K562 (cell line): ENCODE measurements around the gene RHBDF2. TPM values are rescaled to one million over a fixed set of nuclear protein-coding genes. Genes with fewer than 3 reads are reported as not detected.

ENCODE experiments used
- ATAC-seq: fragments of 200-7000 bp; cut with Tn5 transposase; 3 replicates; pipeline ENCODE4 v1.9.1; 2020; ENCODE audit warnings: moderate library complexity
- BruUV-seq: library from RNA; stranded (reverse); fragments of 400-500 nt; replicated peaks from 2 replicates; lab custom pipeline; 2021; lab: Mats Ljungman, UMichigan
- CTCF ChIA-PET: fragments of 300-600 bp; formaldehyde crosslinking; extraction: SDS; loops from one replicate; lab custom pipeline; 2021; ENCODE audit warnings: low intra/inter-chr PET ratio; lab: Yijun Ruan, JAX
- POLR2A ChIA-PET: fragments of 300-600, 350-650 bp; sonication (Branson Sonifier 250); formaldehyde crosslinking; extraction: SDS; loops from one replicate; lab custom pipeline; 2021; ENCODE audit warnings: antibody characterized with exemption, inconsistent platforms; lab: Yijun Ruan, JAX
- DNase-seq, 4 experiments: peaks; one replicate each; pipeline versions ENCODE4 v3.0.0 to v3.0.0-alpha.2; 2011 to 2018; ENCODE audit warnings: low spot score in 3 of 4, mixed read lengths in 3 of 4; ENCODE audit errors: extremely low read depth in 1 of 4
- FAIRE-seq: peaks from 2 replicates; lab custom pipeline; 2011; peaks lifted over from hg19 to GRCh38; lab: Jason Lieb, UNC
- H2AFZ ChIP-seq: 2 replicates; pipeline ENCODE4 v1.6.0; 2011; ENCODE audit warnings: low read depth, low read length, control low read depth, inconsistent platforms
- H3K27ac ChIP-seq: fragments of 200-600 bp; 3 replicates; pipeline ENCODE4 v1.8.0; 2011; ENCODE audit warnings: low read depth, mild to moderate bottlenecking, control low read depth, inconsistent platforms, low read length, moderate library complexity, mixed read lengths; ENCODE audit errors: extremely low read depth
- H3K27me3 ChIP-seq, 2 experiments: fragments of 300-600 bp in 1 of 2; 2 replicates in 1 of 2; 3 replicates in 1 of 2; pipeline versions ENCODE4 v1.6.0 to v1.8.0; 2011; ENCODE audit warnings: inconsistent platforms in 2 of 2, low read length in 2 of 2, mild to moderate bottlenecking in 1 of 2, mixed read lengths in 1 of 2, moderate library complexity in 1 of 2; ENCODE audit not compliant: control insufficient read depth in 2 of 2, insufficient read depth in 2 of 2
- H3K36me3 ChIP-seq: fragments of 300-600 bp; 3 replicates; pipeline ENCODE4 v1.8.0; 2011; ENCODE audit warnings: mild to moderate bottlenecking, low read length, inconsistent platforms; ENCODE audit not compliant: control insufficient read depth, insufficient read depth
- H3K4me1 ChIP-seq, 2 experiments: fragments of 200-600 bp in 1 of 2; replicated peaks in 1 of 2; 2 replicates in 1 of 2; 3 replicates in 1 of 2; pipeline versions ENCODE4 v1.5.1 to v1.8.0; 2011; ENCODE audit warnings: inconsistent platforms in 2 of 2, low read length in 2 of 2, mild to moderate bottlenecking in 1 of 2, mixed read lengths in 1 of 2, moderate library complexity in 1 of 2; ENCODE audit not compliant: control insufficient read depth in 2 of 2, insufficient read depth in 2 of 2
- H3K4me2 ChIP-seq: 2 replicates; pipeline ENCODE4 v1.6.1; 2011; ENCODE audit warnings: low read length, control low read depth, inconsistent platforms, mixed read lengths; ENCODE audit not compliant: insufficient read depth
- H3K4me3 ChIP-seq: fragments of 200-600 bp; sonication (generic), shearing (Covaris generic); 2 replicates; pipeline ENCODE4 v1.5.1; 2016; ENCODE audit warnings: control low read depth, inconsistent platforms
- H3K79me2 ChIP-seq: fragments of 200-600 bp; 3 replicates; pipeline ENCODE4 v1.8.0; 2011; ENCODE audit warnings: low read length, inconsistent platforms; ENCODE audit not compliant: control insufficient read depth, insufficient read depth
- H3K9ac ChIP-seq, 2 experiments: 2 replicates each; pipeline versions ENCODE4 v1.6.0 to v1.6.1; 2011; ENCODE audit warnings: low read depth in 2 of 2, low read length in 2 of 2, control low read depth in 1 of 2, inconsistent platforms in 1 of 2, mild to moderate bottlenecking in 1 of 2, mixed read lengths in 1 of 2; ENCODE audit not compliant: insufficient read depth in 1 of 2
- H3K9me1 ChIP-seq: one replicate; pipeline ENCODE4 v1.6.0; 2011; ENCODE audit warnings: inconsistent platforms, mild to moderate bottlenecking, low read length, moderate library complexity; ENCODE audit not compliant: control insufficient read depth, insufficient read depth
- H3K9me3 ChIP-seq: replicated peaks from 2 replicates; pipeline ENCODE4 v1.5.1; 2011; ENCODE audit warnings: low read depth, low read length, inconsistent platforms; ENCODE audit not compliant: control insufficient read depth, insufficient read depth
- H4K20me1 ChIP-seq: replicated peaks from 2 replicates; pipeline ENCODE4 v1.6.1; 2011; ENCODE audit warnings: low read length, inconsistent platforms, mixed read lengths; ENCODE audit not compliant: control insufficient read depth, insufficient read depth
- DACH1 ChIP-seq: fragments of 450-650 bp; IDR thresholded peaks from 2 replicates; pipeline ENCODE4 v1.6.1; 2018; ENCODE audit not compliant: partially characterized antibody
- EP300 ChIP-seq: IDR thresholded peaks from 2 replicates; pipeline ENCODE4 v1.6.1; 2012; ENCODE audit warnings: low read length, improper control_type of control experiment
- ETV5 ChIP-seq: sonication (generic); formaldehyde crosslinking; IDR thresholded peaks from 2 replicates; pipeline ENCODE4 v1.4.0; 2020; ENCODE audit warnings: low read depth, mild to moderate bottlenecking, missing genetic modification reagents
- LARP7 ChIP-seq: fragments of 450-650 bp; IDR thresholded peaks from 2 replicates; pipeline ENCODE4 v1.6.1; 2016
- MAFG ChIP-seq: fragments of 450-650 bp; conservative IDR thresholded peaks from 2 replicates; pipeline ENCODE4 v1.6.1; 2016; ENCODE audit warnings: missing genetic modification characterization, missing compliant biosample characterization
- MITF ChIP-seq: IDR thresholded peaks from 2 replicates; pipeline ENCODE4 v1.6.1; 2014; ENCODE audit warnings: antibody characterized with exemption
- PURB ChIP-seq: sonication (generic); formaldehyde crosslinking; IDR thresholded peaks from 2 replicates; pipeline ENCODE4 v1.9.0; 2021; ENCODE audit warnings: low read depth, mild to moderate bottlenecking, missing genetic modification reagents
- PYGO2 ChIP-seq: fragments of 450-650 bp; IDR thresholded peaks from 2 replicates; pipeline ENCODE4 v1.6.1; 2016; ENCODE audit warnings: mild to moderate bottlenecking, missing genetic modification characterization, moderate library complexity, missing compliant biosample characterization
- SMARCA5 ChIP-seq: fragments of 450-650 bp; IDR thresholded peaks from 2 replicates; pipeline ENCODE4 v1.6.1; 2016
- USF2 ChIP-seq: sonication (generic); formaldehyde crosslinking; IDR thresholded peaks from 2 replicates; pipeline ENCODE4 v1.5.0; 2020; ENCODE audit warnings: missing genetic modification reagents
- VEZF1 ChIP-seq: fragments of 200-800 bp; sonication (Bioruptor generic); IDR thresholded peaks from 2 replicates; pipeline ENCODE4 v1.6.1; 2017; ENCODE audit warnings: missing genetic modification characterization, missing compliant biosample characterization
- ZC3H11A ChIP-seq: IDR thresholded peaks from 2 replicates; pipeline ENCODE4 v1.6.1; 2012; ENCODE audit warnings: low read depth, low read length, improper control_type of control experiment
- ZNF184 ChIP-seq: sonication (generic); formaldehyde crosslinking; IDR thresholded peaks from 2 replicates; pipeline ENCODE4 v1.5.0; 2020; ENCODE audit warnings: missing genetic modification reagents
- ZNF436 ChIP-seq: fragments of 250-450, 450-650 bp; sonication (Bioruptor Pico); formaldehyde crosslinking; IDR thresholded peaks from 2 replicates; pipeline ENCODE4 v1.7.0; 2020; ENCODE audit warnings: mild to moderate bottlenecking
- WGBS: fragments of 100-300 bp; shearing (Covaris generic); methylation state at CpG from one replicate; pipeline ENCODE4 v1.1.6; 2016; ENCODE audit warnings: low coverage, mixed read lengths; ENCODE audit not compliant: insufficient coverage; ENCODE audit errors: missing lambda C conversion rate; 5-methylcytosine and 5-hydroxymethylcytosine counted together
- in situ Hi-C: fragments of 300-500 bp; cut with MboI; formaldehyde crosslinking; loops from 4 replicates; pipeline ENCODE4 v1.15.0; 2018; ENCODE audit warnings: inconsistent platforms, mixed read lengths
- intact Hi-C: fragments of 100-400 bp; cut with micrococcal nuclease; formaldehyde crosslinking; loops from 2 replicates; pipeline ENCODE4 v1.14.2; 2022
- polyA plus RNA-seq, 8 experiments: library from polyadenylated mRNA; depleted of rRNA in 4 of 8; stranded (reverse) in 5 of 8; unstranded in 3 of 8; fragments of >200 nt; fragmentation: Nextera tagmentation in 2 of 8; fragmentation: Illumina TruSeq in 1 of 8; extraction: Ambion mirVana in 2 of 8; extraction: Trizol in 1 of 8; gene quantifications; 2 replicates each; pipeline versions ENCODE4 v1.2.1 to v1.2.3, GENCODE V29; 2011 to 2014; ENCODE audit warnings: inconsistent platforms in 1 of 8, missing spikeins in 1 of 8
- total RNA-seq, 7 experiments: library from RNA; depleted of rRNA in 6 of 7; stranded (reverse); fragments of >200 nt in 6 of 7; fragmentation: Illumina TruSeq in 2 of 7; extraction: Trizol in 2 of 7; gene quantifications; 2 replicates each; pipeline versions ENCODE4 v1.2.1 to v1.2.3, GENCODE V29; 2011 to 2021; ENCODE audit warnings: low replicate concordance in 1 of 7

RHBDF2 gene
- total and polyA plus RNA-seq, 9 of the 15 experiments (the other 6 are each of a cell fraction or from before 2014, with no cell fraction given) = 0.04 to 2.8 (median 1.1) TPM

- in situ Hi-C loops = no loop called here
- no peak overlapping the region for H3K4me2 ChIP-seq
- POLR2A ChIA-PET = interaction anchor here (0.5 to 1.2 kb wide), 3 partner anchors 17 to 54 kb away, joined by 3 to 4 read pairs (median 3); no protein-coding TSS in a partner anchor
Observed at GRCh38 chr17:76422860-76423259, 78.4 kb downstream of the RHBDF2 start.

GRCh38 chr17:76422406-76422805, 78.8 kb downstream of the RHBDF2 start:
- 91% methylated on average over 7 of the region's 8 CpGs for WGBS
- H3K4me2 ChIP-seq = no peak overlapping the region
- H3K79me2 ChIP-seq = peaks cover 56% of the 10 kb centered on the region
- H3K9ac ChIP-seq = no peak overlapping the region; a peak in 1 of 4 replicates
- peaks cover 5% of the 10 kb centered on the region; the same call in 2 of the 3 replicates for H3K36me3 ChIP-seq
- in situ Hi-C loops = no loop called here
- peaks cover 6 to 22% of the 10 kb centered on the region in 2 experiments; a peak in 4 of 5 replicates for H3K4me1 ChIP-seq
- ChIA-PET POLR2A (no interaction called here), CTCF (no interaction called here)
- ATAC-seq (no peak), DNase-seq (no peak), FAIRE-seq (no peak)
- no TSS peak for BruUV-seq
- intact Hi-C loops = no loop called here
- H3K4me3 ChIP-seq = no peak overlapping the region
- H2AFZ ChIP-seq = no peak overlapping the region
- peaks cover 7% of the 10 kb centered on the region for H4K20me1 ChIP-seq
- no peak overlapping the region for H3K27ac ChIP-seq
- no peaks in the 10 kb centered on the region for H3K9me1 ChIP-seq
- no peaks in the 10 kb centered on the region for H3K27me3 ChIP-seq
- no peaks in the 10 kb centered on the region for H3K9me3 ChIP-seq
- TF ChIP-seq VEZF1 = no peak
- no peak for TF ChIP-seq DACH1
- no peak for TF ChIP-seq MAFG (tag)
- TF ChIP-seq PURB = no peak
- TF ChIP-seq ZNF436 (CRISPR knock-in tag) = no peak
- no peak for TF ChIP-seq MITF
- TF ChIP-seq ZNF184 (CRISPR knock-in tag) = no peak
- no peak for TF ChIP-seq LARP7
- TF ChIP-seq USF2 = no peak
- TF ChIP-seq ETV5 (CRISPR knock-in tag) = no peak
- no peak for TF ChIP-seq SMARCA5

More at GRCh38 chr17:76422860-76423259, 78.4 kb downstream of the RHBDF2 start:
- ATAC-seq (no peak), FAIRE-seq (no peak), DNase-seq (no peak)
- intact Hi-C loops = no loop called here
- TF ChIP-seq EP300 = no peak
- TF ChIP-seq ZC3H11A = no peak
- no peak for TF ChIP-seq PYGO2 (tag)
- CTCF ChIA-PET = no interaction called here
- no peak overlapping the region for H3K9ac ChIP-seq
- H4K20me1 ChIP-seq = peaks cover 3% of the 10 kb centered on the region
- H3K4me3 ChIP-seq = no peak overlapping the region
- BruUV-seq = no TSS peak
- H3K79me2 ChIP-seq = peaks cover 53% of the 10 kb centered on the region
- peaks cover 3% of the 10 kb centered on the region; the same call in 2 of the 3 replicates for H3K36me3 ChIP-seq
- H3K4me1 ChIP-seq = peaks cover 1 to 18% of the 10 kb centered on the region in 2 experiments; a peak in 4 of 5 replicates
- WGBS = 94% methylated on average over 4 of the region's 6 CpGs
- H3K27ac ChIP-seq = no peak overlapping the region
- no peaks in the 10 kb centered on the region for H3K9me1 ChIP-seq
- H3K9me3 ChIP-seq = no peaks in the 10 kb centered on the region
- H3K27me3 ChIP-seq = no peaks in the 10 kb centered on the region
- no peak overlapping the region for H2AFZ ChIP-seq
